Measurements from ENCODE around the gene VPS8. TPM values are rescaled to one million over a fixed set of nuclear protein-coding genes. Genes with fewer than 3 reads are reported as not detected.

VPS8 gene
- total RNA-seq, 1 donor from 2014 or later = 86.4 TPM

- no peak for DNase-seq (ENCODE audit: low spot score)
Observed at GRCh38 chr3:184784731-184785500, 27.1 kb upstream of the VPS8 start.

GRCh38 chr3:184785890-184786279, 26.1 kb upstream of the VPS8 start:
- DNase-seq (ENCODE audit: low spot score) = no peak

GRCh38 chr3:184786280-184786941, 25.6 kb upstream of the VPS8 start:
- DNase-seq (ENCODE audit: low spot score) = peak; percentile 67

- DNase-seq (ENCODE audit: low spot score) = no peak
Observed at GRCh38 chr3:184788751-184789150, 23.2 kb upstream of the VPS8 start.

- no peak for DNase-seq (ENCODE audit: low spot score)
Observed at GRCh38 chr3:184789314-184789998, 22.5 kb upstream of the VPS8 start.

GRCh38 chr3:184791171-184791570, 20.8 kb upstream of the VPS8 start:
- no peak for DNase-seq (ENCODE audit: low spot score)

GRCh38 chr3:184795522-184796190, 16.3 kb upstream of the VPS8 start:
- DNase-seq (ENCODE audit: low spot score) = no peak

- DNase-seq (ENCODE audit: low spot score) = no peak
Observed at GRCh38 chr3:184796551-184796950, 15.4 kb upstream of the VPS8 start.

- no peak for DNase-seq (ENCODE audit: low spot score)
Observed at GRCh38 chr3:184796954-184797353, 15.0 kb upstream of the VPS8 start.

- DNase-seq (ENCODE audit: low spot score) = no peak
Observed at GRCh38 chr3:184798120-184798519, 13.8 kb upstream of the VPS8 start.

GRCh38 chr3:184800349-184800930, 11.5 kb upstream of the VPS8 start:
- DNase-seq (ENCODE audit: low spot score) = no peak

GRCh38 chr3:184801241-184801785, 10.7 kb upstream of the VPS8 start:
- DNase-seq (ENCODE audit: low spot score) = no peak

GRCh38 chr3:184802150-184802549, 9.8 kb upstream of the VPS8 start:
- no peak for DNase-seq (ENCODE audit: low spot score)

GRCh38 chr3:184804801-184805200, 7.2 kb upstream of the VPS8 start:
- no peak for DNase-seq (ENCODE audit: low spot score)

GRCh38 chr3:184805351-184806038, 6.5 kb upstream of the VPS8 start:
- DNase-seq (ENCODE audit: low spot score) = no peak

GRCh38 chr3:184806567-184807271, 5.2 kb upstream of the VPS8 start:
- DNase-seq (ENCODE audit: low spot score) = no peak

GRCh38 chr3:184807549-184807948, 4.4 kb upstream of the VPS8 start:
- no peak for DNase-seq (ENCODE audit: low spot score)

GRCh38 chr3:184808021-184808420, 3.9 kb upstream of the VPS8 start:
- no peak for DNase-seq (ENCODE audit: low spot score)

- no peak for DNase-seq (ENCODE audit: low spot score)
Observed at GRCh38 chr3:184810146-184810545, 1.8 kb upstream of the VPS8 start.

GRCh38 chr3:184811034-184811433, 932 bp upstream of the VPS8 start:
- DNase-seq (ENCODE audit: low spot score) = no peak

- no peak for DNase-seq (ENCODE audit: low spot score)
Observed at GRCh38 chr3:184811663-184811998, 335 bp upstream of the VPS8 start.

All from ureter (tissue), 1 donor.